ENCODE results near the gene KBTBD4.
A peak's percentile ranks its signal among the peaks of the same experiment; 100 is the strongest.

KBTBD4 gene

GRCh38 chr11:47541070-47541469 lies 37.7 kb downstream of the KBTBD4 start:
- no peak for TF ChIP-seq CTCF (IDR thresholded peaks at IDR 0.05; ENCODE audit: low read depth, low read length)
- TF ChIP-seq POLR2A (IDR thresholded peaks at IDR 0.05; ENCODE audit: extremely low read depth, insufficient read length): no peak
- TF ChIP-seq, protein P1, sequence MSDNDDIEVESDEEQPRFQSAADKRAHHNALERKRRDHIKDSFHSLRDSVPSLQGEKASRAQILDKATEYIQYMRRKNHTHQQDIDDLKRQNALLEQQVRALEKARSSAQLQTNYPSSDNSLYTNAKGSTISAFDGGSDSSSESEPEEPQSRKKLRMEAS (IDR thresholded peaks at IDR 0.05; ENCODE audit: low read depth, low read length): no peak
- TF ChIP-seq MYC (IDR thresholded peaks at IDR 0.05; ENCODE audit: low read depth, low read length): no peak
- no peak for DNase-seq (ENCODE audit: low read depth)
- H3K4me3 ChIP-seq (ENCODE audit: low read depth, low read length): no peak overlapping the region

- no peak overlapping the region for H3K4me3 ChIP-seq (ENCODE audit: low read depth, low read length)
- TF ChIP-seq MYC (IDR thresholded peaks at IDR 0.05; ENCODE audit: low read depth, low read length) (no peak), CTCF (IDR thresholded peaks at IDR 0.05; ENCODE audit: low read depth, low read length) (no peak), POLR2A (IDR thresholded peaks at IDR 0.05; ENCODE audit: extremely low read depth, insufficient read length) (no peak)
- TF ChIP-seq, protein P1 (IDR thresholded peaks at IDR 0.05; ENCODE audit: low read depth, low read length): no peak
- DNase-seq (ENCODE audit: low read depth): no peak
Observed at GRCh38 chr11:47539681-47540039, 39.1 kb downstream of the KBTBD4 start.

DNA sequence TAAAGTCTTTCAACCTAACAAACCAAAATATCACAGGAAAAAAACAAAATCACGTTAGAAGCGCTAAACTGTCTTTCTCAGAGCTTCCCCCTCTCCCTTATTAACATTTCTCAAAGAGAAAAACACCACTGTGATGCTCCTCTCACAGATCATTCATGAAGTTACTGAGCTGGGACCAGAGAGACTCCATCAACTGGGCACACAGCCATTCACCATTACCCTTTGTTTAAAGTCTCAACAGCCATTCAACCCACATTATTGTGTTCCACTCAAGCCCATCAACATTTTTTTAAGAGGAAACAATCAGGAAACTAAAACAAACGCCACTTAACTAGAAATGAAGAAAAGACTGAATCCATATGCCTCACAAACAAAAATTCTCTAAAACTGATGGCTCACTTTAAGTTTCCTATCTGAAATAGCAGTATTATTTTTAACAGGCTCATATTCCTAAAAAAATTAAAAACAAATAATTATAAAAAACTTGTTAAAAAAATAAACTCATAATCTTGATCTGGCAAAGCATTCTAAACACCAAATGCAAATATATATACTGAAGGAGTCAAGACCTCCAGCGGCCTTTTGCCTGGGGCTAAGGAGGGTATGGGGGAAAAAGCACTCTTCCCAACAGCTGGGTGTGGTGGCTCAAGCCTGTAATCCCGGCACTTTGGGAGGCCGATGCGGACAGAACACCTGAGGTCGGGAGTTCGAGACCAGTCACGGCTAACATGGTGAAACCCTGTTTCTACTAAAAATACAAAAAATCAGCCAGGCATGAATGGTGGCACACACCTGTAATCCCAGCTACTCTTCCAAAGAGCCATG lies 39.8 kb downstream of the KBTBD4 start:
- TF ChIP-seq, protein P1 (IDR thresholded peaks at IDR 0.05; ENCODE audit: low read depth, low read length): no peak
- TF ChIP-seq MYC (IDR thresholded peaks at IDR 0.05; ENCODE audit: low read depth, low read length): no peak
- TF ChIP-seq CTCF (IDR thresholded peaks at IDR 0.05; ENCODE audit: low read depth, low read length): no peak
- no peak for TF ChIP-seq POLR2A (IDR thresholded peaks at IDR 0.05; ENCODE audit: extremely low read depth, insufficient read length)
- no peak overlapping the region for H3K4me3 ChIP-seq (ENCODE audit: low read depth, low read length)
- DNase-seq (ENCODE audit: low read depth): no peak

DNA sequence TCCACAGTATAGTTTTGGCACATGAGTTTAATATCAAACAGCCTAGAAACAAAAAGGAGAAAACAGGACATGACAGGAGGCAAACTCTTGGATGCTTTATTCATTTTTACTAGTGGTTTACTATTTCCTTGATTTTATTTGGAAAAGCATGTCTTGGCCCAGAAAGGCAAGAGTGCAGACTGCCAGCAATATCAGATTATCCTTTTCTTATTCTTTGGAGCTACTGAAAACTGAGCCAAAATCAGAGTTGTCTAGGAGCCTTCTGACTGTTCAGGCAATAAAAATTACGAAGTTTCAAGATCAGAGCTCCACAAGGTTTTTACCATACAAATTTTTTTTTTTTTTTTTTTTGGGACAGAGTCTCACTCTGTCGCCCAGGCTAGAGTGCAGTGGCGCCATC lies 41.9 kb downstream of the KBTBD4 start:
- H3K4me3 ChIP-seq (ENCODE audit: low read depth, low read length): no peak overlapping the region
- no peak for DNase-seq (ENCODE audit: low read depth)
- TF ChIP-seq CTCF (IDR thresholded peaks at IDR 0.05; ENCODE audit: low read depth, low read length) (no peak), MYC (IDR thresholded peaks at IDR 0.05; ENCODE audit: low read depth, low read length) (no peak), POLR2A (IDR thresholded peaks at IDR 0.05; ENCODE audit: extremely low read depth, insufficient read length) (no peak)
- TF ChIP-seq, protein P1 (IDR thresholded peaks at IDR 0.05; ENCODE audit: low read depth, low read length): no peak

- no peak for TF ChIP-seq CTCF (IDR thresholded peaks at IDR 0.05; ENCODE audit: low read depth, low read length)
- TF ChIP-seq, protein P1 (IDR thresholded peaks at IDR 0.05; ENCODE audit: low read depth, low read length): no peak
- TF ChIP-seq MYC (IDR thresholded peaks at IDR 0.05; ENCODE audit: low read depth, low read length): no peak
- TF ChIP-seq POLR2A (IDR thresholded peaks at IDR 0.05; ENCODE audit: extremely low read depth, insufficient read length): no peak
- DNase-seq (ENCODE audit: low read depth): peak; percentile 42
- no peak overlapping the region for H3K4me3 ChIP-seq (ENCODE audit: low read depth, low read length)
Observed at GRCh38 chr11:47534704-47535251, 44.0 kb downstream of the KBTBD4 start.
